Inferior parietal cortex (tissue), 1 donor: ENCODE results near the gene HACL1.

Source experiments
- DNase-seq: peaks from one replicate; pipeline ENCODE4 v3.0.0-alpha.2; 2016; ENCODE audit errors: extremely low spot score

HACL1 gene

DNA sequence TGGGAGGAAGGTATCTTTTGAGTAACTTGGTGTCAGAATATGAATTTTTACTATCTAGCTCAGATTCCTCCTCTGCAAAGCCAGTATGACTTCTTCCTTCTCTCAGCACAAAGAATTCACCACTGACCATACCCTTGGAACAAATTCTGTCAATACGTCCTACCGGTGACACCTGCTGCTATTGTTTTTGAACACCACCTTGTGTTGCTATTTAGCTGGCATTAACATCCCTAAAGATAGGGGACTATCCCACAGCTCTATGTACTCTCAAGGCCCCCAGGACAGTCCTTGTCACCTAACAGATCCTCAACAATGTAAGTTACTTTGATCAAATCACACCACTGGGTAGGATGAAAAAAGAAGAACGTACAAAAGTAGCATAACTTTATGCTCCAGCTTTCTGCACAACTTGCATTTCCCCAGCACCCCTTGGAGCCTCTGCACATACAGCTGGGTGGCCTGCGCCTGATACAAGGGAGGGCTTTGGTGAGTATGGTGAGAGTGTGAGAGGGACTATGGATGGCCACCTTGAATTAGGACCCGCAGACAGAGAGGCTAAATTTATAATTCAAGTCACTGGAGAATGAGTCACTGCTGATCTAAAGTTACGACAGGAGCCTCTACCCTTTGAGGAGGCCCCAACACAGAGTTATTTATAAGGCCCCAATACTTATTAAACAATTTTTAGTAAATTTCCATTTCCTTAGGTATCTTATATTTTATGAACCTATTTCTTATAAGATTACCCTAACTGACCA, 77.5 kb downstream of the HACL1 start:
- DNase-seq: no peak

DNA sequence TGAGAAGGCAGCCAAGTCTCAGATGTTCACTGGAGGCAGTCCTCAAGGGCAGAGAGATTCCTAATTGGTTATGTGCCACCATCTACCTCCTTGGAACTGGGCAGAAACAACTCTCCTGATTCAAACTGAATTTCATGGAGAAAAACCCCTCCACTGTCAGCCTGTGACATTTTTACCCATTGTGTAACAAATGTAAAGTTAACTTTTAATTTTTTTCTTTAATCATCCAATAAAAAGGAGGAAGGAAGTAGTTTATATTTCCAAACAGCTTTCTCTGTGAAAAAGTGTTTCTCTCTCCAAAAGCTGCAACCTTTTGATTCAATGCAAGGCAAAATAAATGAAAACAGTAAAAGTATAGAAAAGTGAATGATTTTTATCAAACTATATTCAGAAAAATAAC, 79.4 kb downstream of the HACL1 start:
- DNase-seq: no peak

DNA sequence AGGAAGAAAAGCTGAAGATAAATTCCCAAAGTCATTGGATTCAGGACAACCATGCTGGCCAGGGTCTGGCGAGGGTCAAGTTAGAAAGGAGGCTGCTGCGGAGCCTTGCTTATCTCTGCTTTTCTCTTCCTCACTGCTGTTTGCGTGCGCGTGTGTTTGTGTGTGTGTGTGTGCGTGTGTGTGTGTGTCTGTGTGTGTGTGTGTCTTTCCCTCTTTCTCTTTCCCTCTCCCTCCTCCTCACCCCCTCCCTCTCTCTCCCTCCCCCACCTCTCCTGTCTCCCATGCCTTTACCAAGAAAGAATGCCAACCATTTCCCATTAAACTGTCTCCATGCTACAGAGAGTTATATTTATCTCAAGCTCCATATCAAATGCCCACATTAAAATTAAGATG, 79.8 kb downstream of the HACL1 start, which contains the start of gene COLQ:
Gene COLQ, minus strand, starts transcription at position 134 of the 393 bp plus-strand sequence. Its CDS starts 81 bp downstream, at position 53.
- DNase-seq: no peak

DNA sequence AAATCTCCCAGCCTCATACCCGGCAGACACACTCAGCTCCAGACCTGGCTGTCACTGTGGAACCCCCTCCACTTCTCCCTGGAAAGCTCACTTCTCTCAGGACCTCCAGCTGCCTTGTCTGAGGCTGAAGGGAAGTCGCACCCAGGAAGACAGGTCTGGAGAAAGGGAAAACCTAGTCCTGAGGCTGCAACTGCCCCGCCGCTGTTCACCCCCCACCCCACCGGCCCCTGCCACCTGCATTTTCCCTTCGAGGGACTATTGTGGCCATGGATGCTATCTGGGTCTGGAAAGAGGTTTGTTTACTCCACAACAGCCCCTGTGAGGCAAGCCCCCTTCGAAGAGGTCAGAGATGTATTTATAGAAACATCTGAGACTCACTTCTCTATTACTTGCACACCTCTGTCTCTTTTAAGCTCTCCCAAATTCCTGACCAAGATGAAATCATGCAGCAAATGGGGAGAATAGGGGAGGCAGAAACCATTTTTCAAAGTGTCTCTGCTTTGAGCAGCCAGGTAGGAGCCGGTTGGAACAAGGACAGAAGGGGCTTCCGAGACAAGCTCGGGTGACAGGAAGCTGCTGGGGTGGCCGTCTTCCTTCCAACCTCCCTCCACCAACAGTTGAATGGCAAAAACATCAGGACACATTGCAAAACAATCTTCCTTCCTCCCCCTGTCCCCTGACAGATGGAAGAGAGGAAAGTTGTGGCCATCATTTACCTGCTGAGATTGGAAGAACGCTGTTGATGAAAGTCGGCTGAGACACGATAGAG, 80.4 kb downstream of the HACL1 start:
- no peak for DNase-seq

DNA sequence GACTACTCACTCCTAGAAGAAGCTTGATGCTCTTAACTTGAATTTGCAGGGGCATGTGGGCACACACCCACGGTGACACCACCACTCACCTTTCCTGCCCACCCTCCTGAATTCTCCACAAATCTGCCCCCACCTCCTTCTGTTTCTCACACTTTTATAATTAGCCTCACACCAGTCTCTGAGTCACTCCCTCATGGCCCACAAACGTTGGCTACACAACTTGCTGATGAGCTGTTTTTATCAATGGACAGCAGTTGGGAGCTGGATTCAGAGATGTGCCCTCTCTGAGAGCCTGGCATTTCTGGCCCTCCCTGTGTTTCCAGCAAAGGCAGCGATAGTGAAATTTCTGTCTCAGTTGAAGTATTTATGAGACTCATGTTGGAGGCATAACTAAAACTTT, 81.2 kb downstream of the HACL1 start:
- no peak for DNase-seq

- DNase-seq: no peak
These were observed 82.3 kb downstream of the HACL1 start for GRCh38 chr3:15519096-15519495.

DNA sequence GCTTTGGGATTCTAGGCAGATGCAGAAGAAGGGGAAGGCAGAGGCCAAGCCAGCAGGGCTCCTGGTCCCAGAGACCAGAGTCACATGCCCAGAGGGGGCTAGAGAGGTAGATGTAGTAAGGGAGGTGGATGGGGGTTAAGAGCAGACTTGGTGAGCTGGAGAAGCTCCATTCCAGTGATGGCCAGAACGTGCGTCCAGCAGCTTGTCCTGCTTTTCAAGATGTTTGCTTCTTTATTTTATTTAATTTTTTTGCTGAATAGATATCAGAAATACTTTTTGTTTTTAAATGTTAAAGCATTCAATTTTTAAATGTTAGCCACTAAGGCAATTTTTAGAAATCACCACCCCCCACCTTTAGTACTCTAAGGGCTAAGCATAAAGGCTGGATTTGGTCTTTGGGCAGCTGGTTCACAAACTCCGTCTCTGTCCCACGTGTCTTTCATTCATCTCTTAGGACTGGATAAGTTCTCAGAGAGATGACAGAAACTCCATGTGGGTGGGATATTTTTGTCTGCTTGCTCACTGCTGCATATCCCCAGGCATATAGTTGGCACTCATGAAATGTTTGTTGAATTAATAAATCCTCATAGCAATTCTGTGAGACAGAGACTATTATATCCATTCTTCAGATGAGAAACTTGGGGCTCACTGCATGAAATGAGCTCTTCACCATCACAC, 86.6 kb downstream of the HACL1 start:
- DNase-seq: no peak

GRCh38 chr3:15513810-15514662, 87.3 kb downstream of the HACL1 start:
- no peak for DNase-seq

DNA sequence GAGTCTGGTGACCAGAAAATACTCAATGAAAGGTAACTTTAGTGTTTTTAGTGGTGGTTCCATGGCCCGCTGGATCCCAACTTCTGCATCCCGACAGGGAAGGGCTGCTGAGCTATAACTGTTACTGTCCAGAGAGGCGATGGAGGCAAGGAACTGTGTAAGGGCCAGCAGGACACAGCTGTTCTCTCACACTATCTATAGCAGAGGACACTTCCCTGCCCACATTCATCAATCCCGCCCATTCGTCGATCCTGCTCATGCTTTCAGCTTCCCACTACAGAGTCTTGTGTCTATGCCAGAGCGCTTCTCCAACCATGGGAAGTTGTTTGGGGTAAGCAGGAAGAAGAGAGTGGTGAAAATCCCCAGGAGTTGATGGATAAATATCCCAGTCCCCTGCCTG, 88.3 kb downstream of the HACL1 start:
- no peak for DNase-seq

DNA sequence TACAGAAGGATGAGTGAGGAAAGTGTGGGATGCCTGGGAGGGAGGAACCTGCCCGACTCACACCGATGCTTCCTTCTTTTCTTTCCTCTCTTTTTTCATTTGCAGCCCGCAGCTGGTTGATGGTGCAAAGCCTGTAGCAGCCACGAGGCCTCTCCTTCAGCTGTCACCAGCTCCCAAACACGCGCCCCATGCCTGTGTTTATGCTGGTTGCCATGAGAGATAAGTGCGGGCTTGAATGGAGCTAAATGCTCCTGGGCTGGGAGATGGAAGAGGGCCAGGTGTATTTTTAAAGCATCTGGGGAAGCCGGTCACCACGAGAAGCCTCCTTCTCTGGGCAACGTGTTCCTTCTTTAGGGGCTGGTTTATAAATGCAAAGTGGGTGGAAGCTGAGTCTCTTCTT, 89.2 kb downstream of the HACL1 start:
- DNase-seq: peak; percentile 60

GRCh38 chr3:15511156-15511555, 90.2 kb downstream of the HACL1 start:
- no peak for DNase-seq
